Dermis blood vessel endothelial cell (primary cell): ENCODE measurements around the gene PABPC3. TPM values are rescaled to one million over a fixed set of nuclear protein-coding genes. Genes with fewer than 3 reads are reported as not detected.

Source experiments
- DNase-seq: peaks from one replicate; pipeline ENCODE4 v3.0.0; 2010
- total RNA-seq: library from RNA; depleted of rRNA; stranded (reverse); fragments of >200 nt; gene quantifications from 2 replicates; pipeline ENCODE4 v1.2.3, GENCODE V29; 2014

Gene PABPC3
- total RNA-seq, 1 donor from 2014 or later, result under 0.01 TPM

GRCh38 chr13:25112695-25113255 is 16.8 kb downstream of the PABPC3 start:
- no peak for DNase-seq

GRCh38 chr13:25114220-25114619 is 18.3 kb downstream of the PABPC3 start:
- DNase-seq, result peak; percentile 79

- no peak for DNase-seq
Observed at GRCh38 chr13:25116044-25116443, 20.1 kb downstream of the PABPC3 start.

- no peak for DNase-seq
Observed at GRCh38 chr13:25117312-25117711, 21.4 kb downstream of the PABPC3 start.

GRCh38 chr13:25118378-25118905 is 22.5 kb downstream of the PABPC3 start:
- DNase-seq, result no peak

- DNase-seq, result no peak
Observed at GRCh38 chr13:25130944-25131343, 35.0 kb downstream of the PABPC3 start.

- no peak for DNase-seq
Observed at GRCh38 chr13:25131881-25132420, 36.0 kb downstream of the PABPC3 start.

GRCh38 chr13:25132751-25133390 is 36.9 kb downstream of the PABPC3 start:
- DNase-seq, result no peak

- DNase-seq, result no peak
Observed at GRCh38 chr13:25135896-25136295, 40.0 kb downstream of the PABPC3 start.

- no peak for DNase-seq
Observed at GRCh38 chr13:25136880-25137787, 41.2 kb downstream of the PABPC3 start.

- DNase-seq, result no peak
Observed at GRCh38 chr13:25137788-25138115, 41.8 kb downstream of the PABPC3 start.

- no peak for DNase-seq
Observed at GRCh38 chr13:25141042-25141441, 45.1 kb downstream of the PABPC3 start.

GRCh38 chr13:25143706-25144105 is 47.8 kb downstream of the PABPC3 start:
- DNase-seq, result no peak

GRCh38 chr13:25147638-25148401 is 51.9 kb downstream of the PABPC3 start:
- no peak for DNase-seq

- DNase-seq, result no peak
Observed at GRCh38 chr13:25148402-25148771, 52.5 kb downstream of the PABPC3 start.

Other genes starting within 250 kb of the PABPC3 start
- not detected in 2 replicates for gene AMER2, start 76.2 kb downstream of the PABPC3 start, total RNA-seq
- gene MTMR6, start 191.4 kb downstream of the PABPC3 start, total RNA-seq, result 24.0 and 30.0 TPM in 2 replicates
- gene NUP58, start 205.5 kb downstream of the PABPC3 start, total RNA-seq, result 70.3 and 71.8 TPM in 2 replicates